T-helper 17 cell (primary cell): ENCODE results near the gene ZNF202. TPM values are rescaled to one million over a fixed set of nuclear protein-coding genes. Genes with fewer than 3 reads are reported as not detected.

ENCODE experiments used
- ATAC-seq: fragments of 150-1000 bp; cut with Tn5 transposase; 2 replicates; pipeline ENCODE4 v1.10.0; 2021; ENCODE audit warnings: mild to moderate bottlenecking, moderate library complexity
- DNase-seq, 3 donors: peaks; one replicate each; pipeline versions ENCODE4 v3.0.0 to v3.0.0-alpha.2; 2020 to 2021
- H3K9me3 ChIP-seq: one replicate; pipeline ENCODE4 v1.7.0; 2013; ENCODE audit warnings: low read length, mild to moderate bottlenecking; ENCODE audit not compliant: control insufficient read depth, poor library complexity, severe bottlenecking
- H3K27ac Mint-ChIP-seq: one replicate; pipeline ENCODE4 v1.8.0; 2022; ENCODE audit warnings: mild to moderate bottlenecking, moderate library complexity, mixed read lengths
- H3K27me3 Mint-ChIP-seq: one replicate; pipeline ENCODE4 v1.8.0; 2022; ENCODE audit warnings: mixed read lengths
- H3K36me3 Mint-ChIP-seq: one replicate; pipeline ENCODE4 v1.8.0; 2022; ENCODE audit warnings: low read depth, mixed read lengths
- H3K4me1 Mint-ChIP-seq: one replicate; pipeline ENCODE4 v1.8.0; 2022; ENCODE audit warnings: mild to moderate bottlenecking, mixed read lengths
- H3K4me3 Mint-ChIP-seq: one replicate; pipeline ENCODE4 v1.8.0; 2022; ENCODE audit warnings: mild to moderate bottlenecking, moderate library complexity, mixed read lengths
- total RNA-seq, 4 donors: library from RNA in 2 of 4; stranded (reverse) in 2 of 4; gene quantifications; one replicate each; pipeline ENCODE4 v1.2.3 and lab custom pipeline; 2022 to 2026

Gene ZNF202
- total RNA-seq, 2 donors from 2014 or later = 11.4 to 11.5 TPM

GRCh38 chr11:123695231-123695630, 46.2 kb downstream of the ZNF202 start:
- no peak for DNase-seq
- peaks cover 2% of the 10 kb centered on the region for H3K4me1 Mint-ChIP-seq
- ATAC-seq = no peak
- no peak overlapping the region for H3K4me3 Mint-ChIP-seq
- no peaks in the 10 kb centered on the region for H3K9me3 ChIP-seq
- H3K27ac Mint-ChIP-seq = no peak overlapping the region
- H3K27me3 Mint-ChIP-seq = peaks cover 89% of the 10 kb centered on the region
- no peaks in the 10 kb centered on the region for H3K36me3 Mint-ChIP-seq

- peaks cover 89% of the 10 kb centered on the region for H3K27me3 Mint-ChIP-seq
- H3K27ac Mint-ChIP-seq = no peak overlapping the region
- no peak for DNase-seq
- H3K36me3 Mint-ChIP-seq = no peaks in the 10 kb centered on the region
- H3K4me3 Mint-ChIP-seq = no peak overlapping the region
- H3K9me3 ChIP-seq = no peaks in the 10 kb centered on the region
- ATAC-seq = no peak
- peaks cover 2% of the 10 kb centered on the region for H3K4me1 Mint-ChIP-seq
Measured at GRCh38 chr11:123694551-123694950, 46.9 kb downstream of the ZNF202 start.

DNA sequence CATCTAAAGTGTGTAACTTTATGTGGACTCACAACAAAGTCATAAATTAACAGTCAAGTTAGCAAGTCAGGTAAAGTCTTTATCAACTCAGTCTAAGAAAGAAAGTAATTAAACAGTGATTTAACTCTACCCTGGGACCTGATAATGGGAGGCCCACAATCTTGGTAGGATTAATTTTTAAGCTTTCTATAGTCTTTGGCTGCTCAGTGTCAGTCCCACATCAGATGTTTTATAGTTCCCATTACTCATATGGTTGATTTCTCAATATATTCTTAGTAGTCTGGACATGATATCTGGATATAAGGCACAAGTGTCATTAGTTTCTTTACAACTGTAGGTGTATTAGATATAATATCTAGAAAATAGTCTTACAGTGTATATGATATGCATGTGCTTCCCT, 48.5 kb downstream of the ZNF202 start:
- Mint-ChIP-seq H3K4me1 (no peaks in the 10 kb centered on the region), H3K27me3 (peaks cover 81% of the 10 kb centered on the region), H3K36me3 (no peaks in the 10 kb centered on the region), H3K27ac (no peak overlapping the region), H3K4me3 (no peak overlapping the region)
- H3K9me3 ChIP-seq = no peaks in the 10 kb centered on the region
- ATAC-seq (no peak), DNase-seq (no peak)

- no peak for ATAC-seq
- Mint-ChIP-seq H3K27me3 (peaks cover 67% of the 10 kb centered on the region), H3K4me1 (no peaks in the 10 kb centered on the region), H3K4me3 (no peak overlapping the region), H3K27ac (no peak overlapping the region), H3K36me3 (no peaks in the 10 kb centered on the region)
- DNase-seq = no peak
- H3K9me3 ChIP-seq = no peaks in the 10 kb centered on the region
Measured at GRCh38 chr11:123690485-123690884, 51.0 kb downstream of the ZNF202 start.

- H3K27me3 Mint-ChIP-seq = peaks cover 38% of the 10 kb centered on the region
Measured at GRCh38 chr11:123684601-123685000, 56.9 kb downstream of the ZNF202 start.

GRCh38 chr11:123683428-123684170, 57.9 kb downstream of the ZNF202 start:
- no peaks in the 10 kb centered on the region for H3K36me3 Mint-ChIP-seq
- H3K27me3 Mint-ChIP-seq = peaks cover 33% of the 10 kb centered on the region
- H3K4me1 Mint-ChIP-seq = peaks cover 13% of the 10 kb centered on the region
- ATAC-seq (no peak), DNase-seq (no peak)
- no peak overlapping the region for H3K4me3 Mint-ChIP-seq
- no peaks in the 10 kb centered on the region for H3K9me3 ChIP-seq
- H3K27ac Mint-ChIP-seq = no peak overlapping the region

More at GRCh38 chr11:123684601-123685000, 56.9 kb downstream of the ZNF202 start:
- Mint-ChIP-seq H3K27ac (no peak overlapping the region), H3K4me3 (no peak overlapping the region), H3K36me3 (no peaks in the 10 kb centered on the region), H3K4me1 (peaks cover 13% of the 10 kb centered on the region)
- no peak for ATAC-seq
- no peaks in the 10 kb centered on the region for H3K9me3 ChIP-seq
- no peak for DNase-seq

DNA sequence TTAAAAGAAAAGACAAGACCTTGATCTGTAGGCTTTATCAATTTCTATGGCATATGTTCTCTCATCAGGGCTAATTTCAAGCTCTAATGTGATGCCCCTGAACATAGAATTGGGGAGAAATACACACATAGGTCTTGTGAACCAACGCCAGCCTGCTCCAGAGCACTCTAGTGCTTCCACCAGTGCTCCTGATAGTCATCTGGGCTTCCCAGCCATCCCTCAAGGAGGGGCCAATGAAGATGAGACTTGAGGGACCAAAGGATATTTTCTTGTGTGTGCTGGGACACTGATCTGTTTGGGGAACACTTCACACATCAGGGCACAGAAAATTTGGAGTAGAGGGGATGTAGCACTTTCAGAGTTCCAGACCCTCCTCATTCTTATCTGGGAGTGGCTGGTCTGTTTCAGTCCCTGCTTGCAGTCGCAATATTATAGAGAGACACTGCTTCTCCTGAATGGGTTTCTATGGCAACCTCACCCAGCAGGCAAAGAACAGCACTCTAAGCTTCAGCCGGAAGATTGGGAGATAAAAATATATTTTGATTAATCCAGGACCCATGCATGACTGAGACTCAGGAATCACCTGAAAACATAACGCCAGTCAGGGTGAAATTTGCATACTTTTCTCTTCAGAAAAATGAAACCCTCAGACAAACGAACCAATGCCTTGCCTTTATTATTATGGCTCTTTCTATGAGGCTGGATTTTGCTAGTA, 58.6 kb downstream of the ZNF202 start:
- no peak overlapping the region for H3K4me3 Mint-ChIP-seq
- ATAC-seq = no peak

GRCh38 chr11:123681030-123681429, 60.4 kb downstream of the ZNF202 start:
- Mint-ChIP-seq H3K36me3 (no peaks in the 10 kb centered on the region), H3K4me3 (no peak overlapping the region)
- DNase-seq = no peak

More for the DNA sequence above, 58.6 kb downstream of the ZNF202 start:
- peaks cover 13% of the 10 kb centered on the region for H3K4me1 Mint-ChIP-seq
- peaks cover 33% of the 10 kb centered on the region for H3K27me3 Mint-ChIP-seq
- H3K9me3 ChIP-seq = no peaks in the 10 kb centered on the region
- no peak overlapping the region for H3K27ac Mint-ChIP-seq
- no peak for DNase-seq
- no peaks in the 10 kb centered on the region for H3K36me3 Mint-ChIP-seq

GRCh38 chr11:123678246-123678645, 63.2 kb downstream of the ZNF202 start:
- Mint-ChIP-seq H3K27ac (no peak overlapping the region), H3K27me3 (peaks cover 50% of the 10 kb centered on the region), H3K36me3 (no peaks in the 10 kb centered on the region)

More at GRCh38 chr11:123681030-123681429, 60.4 kb downstream of the ZNF202 start:
- peaks cover 15% of the 10 kb centered on the region for H3K4me1 Mint-ChIP-seq
- ATAC-seq = peak; percentile 91
- peak overlapping the region; percentile 30 for H3K27ac Mint-ChIP-seq
- no peaks in the 10 kb centered on the region for H3K9me3 ChIP-seq
- peaks cover 38% of the 10 kb centered on the region for H3K27me3 Mint-ChIP-seq

GRCh38 chr11:123677510-123677909, 64.0 kb downstream of the ZNF202 start:
- H3K4me3 Mint-ChIP-seq = no peak overlapping the region
- H3K4me1 Mint-ChIP-seq = peaks cover 11% of the 10 kb centered on the region
- no peaks in the 10 kb centered on the region for H3K36me3 Mint-ChIP-seq
- DNase-seq = no peak
- no peak overlapping the region for H3K27ac Mint-ChIP-seq
- H3K9me3 ChIP-seq = no peaks in the 10 kb centered on the region
- H3K27me3 Mint-ChIP-seq = peaks cover 47% of the 10 kb centered on the region
- no peak for ATAC-seq

More at GRCh38 chr11:123678246-123678645, 63.2 kb downstream of the ZNF202 start:
- no peaks in the 10 kb centered on the region for H3K9me3 ChIP-seq
- peaks cover 11% of the 10 kb centered on the region for H3K4me1 Mint-ChIP-seq
- no peak for ATAC-seq
- no peak overlapping the region for H3K4me3 Mint-ChIP-seq
- no peak for DNase-seq

- Mint-ChIP-seq H3K36me3 (no peaks in the 10 kb centered on the region), H3K27me3 (peaks cover 46% of the 10 kb centered on the region), H3K4me1 (peaks cover 2% of the 10 kb centered on the region), H3K4me3 (no peak overlapping the region), H3K27ac (no peak overlapping the region)
- no peak for ATAC-seq
- H3K9me3 ChIP-seq = no peaks in the 10 kb centered on the region
- DNase-seq = no peak
Measured at GRCh38 chr11:123674297-123674696, 67.2 kb downstream of the ZNF202 start.
